SH-SY5Y (cell line): ENCODE measurements around the gene RAB27B.

Experiments
- GATA2 ChIP-seq: IDR thresholded peaks from 2 replicates; pipeline ENCODE4 v1.6.1; 2011; ENCODE audit warnings: mild to moderate bottlenecking, low read depth, low read length
- GATA3 ChIP-seq: IDR thresholded peaks from 2 replicates; pipeline ENCODE4 v1.6.1; 2011; ENCODE audit warnings: low read depth, mild to moderate bottlenecking, low read length, moderate library complexity

- TF ChIP-seq GATA2 (no peak), GATA3 (no peak)
Measured at GRCh38 chr18:54928236-54928635, 100.0 kb downstream of the RAB27B start.
